Stomach (tissue), 19 donors: ENCODE measurements around the gene GRK3. TPM values are rescaled to one million over a fixed set of nuclear protein-coding genes. Genes with fewer than 3 reads are reported as not detected.
A peak's percentile ranks its signal among the peaks of the same experiment; 100 is the strongest.
"Not testable (repeated sequence)": the region's sequence is repeated elsewhere in the genome, so short reads cannot be mapped to it uniquely, and the experiment has no call there.

Source experiments
- DNase-seq, 2 donors: peaks; one replicate each; pipeline versions ENCODE4 v3.0.0 to v3.0.0-alpha.2; 2013 to 2019
- H3K27ac ChIP-seq, 5 donors: fragments of 200-600 bp in 4 of 5; sonication (generic) in 4 of 5; one replicate each; pipeline ENCODE4 v1.5.1; 2013 to 2019; ENCODE audit warnings: mild to moderate bottlenecking in 1 of 5, moderate library complexity in 1 of 5
- H3K27me3 ChIP-seq, 3 donors: fragments of 200-600 bp; sonication (generic); one replicate each; pipeline ENCODE4 v1.5.1; 2017 to 2019; ENCODE audit warnings: mixed run types in 1 of 3
- H3K36me3 ChIP-seq, 4 donors: fragments of 200-600 bp; sonication (generic); 1 replicate in 3 of 4; 2 replicates in 1 of 4; pipeline ENCODE4 v1.5.1; 2016 to 2019
- H3K4me1 ChIP-seq, 4 donors: fragments of 200-600 bp; sonication (generic); one replicate each; pipeline ENCODE4 v1.5.1; 2016 to 2019
- H3K4me3 ChIP-seq, 4 donors: fragments of 200-600 bp; sonication (generic) in 3 of 4; one replicate each; pipeline ENCODE4 v1.5.1; 2016 to 2019; ENCODE audit warnings: mild to moderate bottlenecking in 1 of 4
- H3K9me3 ChIP-seq, 4 donors: fragments of 200-600 bp; sonication (generic); one replicate each; pipeline ENCODE4 v1.5.1; 2016 to 2019
- EP300 ChIP-seq: sonication (generic); formaldehyde crosslinking; IDR thresholded peaks from one replicate; pipeline ENCODE4 v1.6.1; 2017; ENCODE audit warnings: antibody characterized with exemption
- POLR2A ChIP-seq, 4 donors: fragments of 450-650 bp; IDR thresholded peaks; one replicate each; pipeline ENCODE4 v1.6.1; 2016; ENCODE audit warnings: antibody characterized with exemption in 4 of 4, control low read depth in 2 of 4, mild to moderate bottlenecking in 1 of 4, moderate library complexity in 1 of 4
- POLR2AphosphoS5 ChIP-seq, 3 donors: sonication (generic); formaldehyde crosslinking; IDR thresholded peaks; one replicate each; pipeline ENCODE4 v1.6.1; 2016; ENCODE audit warnings: antibody characterized with exemption in 3 of 3
- WGBS, 5 donors: extraction: QIAGEN DNeasy Blood & Tissue Kit in 3 of 5; methylation state at CpG; one replicate each; pipeline versions ENCODE4 v1.1.5 to v1.1.7; 2013 to 2018; 5-methylcytosine and 5-hydroxymethylcytosine counted together
- intact Hi-C: fragments of 100-400 bp; cut with DNase I; formaldehyde crosslinking; loops from one replicate; pipeline ENCODE4 v1.15.1; 2023; ENCODE audit warnings: low total_unique reads
- long read RNA-seq, 10 donors: transcript quantifications; one replicate each; lab custom pipeline, GENCODE V29; 2026
- polyA plus RNA-seq, 3 donors: library from polyadenylated mRNA; stranded (reverse); fragments of 200-250 nt; gene quantifications; one replicate each; pipeline ENCODE4 v1.2.3, GENCODE V29; 2013
- total RNA-seq, 5 donors: library from RNA; depleted of rRNA; stranded (reverse); fragments of >200 nt; gene quantifications; one replicate each; pipeline versions ENCODE4 v1.1.0 to v1.2.3, GENCODE V29; 2014 to 2016
- TF ChIP-seq, protein P1 (sequence below), 7 experiments: fragments of 450-650 bp in 4 of 7; fragments of 200-600 bp in 3 of 7; sonication (generic) in 3 of 7; IDR thresholded peaks; one replicate each; pipeline ENCODE4 v1.5.1; 2016 to 2019; ENCODE audit warnings: antibody characterized with exemption in 7 of 7, control low read depth in 2 of 7, mild to moderate bottlenecking in 1 of 7
- donor health status: healthy with polysubstance abuse.
- donor health status: Bipolar disorder and iron deficiency.
- donor health status: healthy.

GRK3 gene
- total RNA-seq (10 to 100 TPM in 3 of 5 donors, 1 to 10 TPM in 1, under 1 TPM in 1; 0.87 to 29.5 (median 13.0) TPM), polyA plus RNA-seq (1 to 10 TPM in 2 of 3 donors, under 1 TPM in 1; 0.90 to 1.9 (median 1.4) TPM)
- long read RNA-seq, donor 1 = 0 reads
- long read RNA-seq, donor 2 = 0 reads
- long read RNA-seq, donor 3 = 0 reads
- long read RNA-seq, donor 4 = 0 reads
- long read RNA-seq, donor 5 = 0 reads
- long read RNA-seq, donor 6 = 0 reads
- long read RNA-seq, donor 7 = 0 reads
- long read RNA-seq, donor 8 = 0 reads
- long read RNA-seq, donor 9 = 0 reads
- long read RNA-seq, donor 10 = 0 reads

DNA sequence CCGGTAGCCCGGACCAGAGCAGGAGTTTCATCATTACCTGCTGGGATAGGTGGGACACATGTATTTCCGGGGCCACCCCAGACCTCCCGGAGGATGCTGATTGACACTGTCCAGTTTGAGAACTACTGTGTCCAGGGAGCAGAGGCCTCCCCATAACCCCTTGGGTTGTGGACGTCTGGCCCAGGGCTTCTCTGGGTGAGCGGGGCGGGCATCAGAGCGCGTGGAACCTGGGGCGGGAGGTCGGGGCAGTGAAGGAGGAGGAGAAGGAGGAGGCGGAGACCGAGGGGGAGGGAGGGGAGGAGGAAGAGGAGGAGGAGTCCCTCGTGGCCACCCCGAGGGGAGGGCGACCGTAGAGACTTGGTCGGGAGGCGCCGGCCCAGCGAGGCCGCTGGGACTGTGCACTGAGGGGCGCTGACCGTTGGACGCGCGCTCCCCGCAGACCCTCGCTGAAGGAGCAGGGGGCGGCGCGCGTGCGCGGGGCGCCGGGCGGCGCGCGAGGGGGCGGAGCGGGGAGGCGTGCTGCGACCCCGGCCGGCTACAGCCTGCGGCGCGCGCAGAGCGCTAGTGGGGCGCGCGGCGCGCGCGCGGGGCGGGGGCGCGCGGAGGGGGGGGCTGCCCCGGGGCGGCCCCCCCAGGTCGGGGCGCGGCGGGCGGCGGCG lies at the start of gene GRK3:
Gene GRK3, plus strand, starts transcription at position 356 of the 659 bp plus-strand sequence. CDS start 366 bp downstream, outside the sequence.
- WGBS, 5 donors = 1 to 3% (median 2%) methylated on average over 22 to 73 of the region's 73 CpGs
- no peaks in the 10 kb centered on the region for H3K36me3 ChIP-seq
- peak within 1 kb of the TSS; percentile 77 to 96 (median 90) for H3K4me3 ChIP-seq
- peak within 1 kb of the TSS; percentile 42 to 78 (median 71) for H3K27ac ChIP-seq
- TF ChIP-seq POLR2A (IDR thresholded peaks at IDR 0.05) (no peak), POLR2AphosphoS5 (IDR thresholded peaks at IDR 0.05) (peak in 1 of 3 donors; percentile 22), EP300 (no peak)
- TF ChIP-seq, protein P1, sequence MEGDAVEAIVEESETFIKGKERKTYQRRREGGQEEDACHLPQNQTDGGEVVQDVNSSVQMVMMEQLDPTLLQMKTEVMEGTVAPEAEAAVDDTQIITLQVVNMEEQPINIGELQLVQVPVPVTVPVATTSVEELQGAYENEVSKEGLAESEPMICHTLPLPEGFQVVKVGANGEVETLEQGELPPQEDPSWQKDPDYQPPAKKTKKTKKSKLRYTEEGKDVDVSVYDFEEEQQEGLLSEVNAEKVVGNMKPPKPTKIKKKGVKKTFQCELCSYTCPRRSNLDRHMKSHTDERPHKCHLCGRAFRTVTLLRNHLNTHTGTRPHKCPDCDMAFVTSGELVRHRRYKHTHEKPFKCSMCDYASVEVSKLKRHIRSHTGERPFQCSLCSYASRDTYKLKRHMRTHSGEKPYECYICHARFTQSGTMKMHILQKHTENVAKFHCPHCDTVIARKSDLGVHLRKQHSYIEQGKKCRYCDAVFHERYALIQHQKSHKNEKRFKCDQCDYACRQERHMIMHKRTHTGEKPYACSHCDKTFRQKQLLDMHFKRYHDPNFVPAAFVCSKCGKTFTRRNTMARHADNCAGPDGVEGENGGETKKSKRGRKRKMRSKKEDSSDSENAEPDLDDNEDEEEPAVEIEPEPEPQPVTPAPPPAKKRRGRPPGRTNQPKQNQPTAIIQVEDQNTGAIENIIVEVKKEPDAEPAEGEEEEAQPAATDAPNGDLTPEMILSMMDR (IDR thresholded peaks at IDR 0.05) = no peak
- H3K9me3 ChIP-seq = no peaks in the 10 kb centered on the region
- H3K27me3 ChIP-seq = peaks cover 0 to 31% (median 5%) of the 10 kb centered on the region in 3 donors
- peak; percentile 55 to 88 for DNase-seq
- H3K4me1 ChIP-seq = peaks cover 16 to 36% (median 24%) of the 10 kb centered on the region in 4 donors
- intact Hi-C loops = no loop called here

DNA sequence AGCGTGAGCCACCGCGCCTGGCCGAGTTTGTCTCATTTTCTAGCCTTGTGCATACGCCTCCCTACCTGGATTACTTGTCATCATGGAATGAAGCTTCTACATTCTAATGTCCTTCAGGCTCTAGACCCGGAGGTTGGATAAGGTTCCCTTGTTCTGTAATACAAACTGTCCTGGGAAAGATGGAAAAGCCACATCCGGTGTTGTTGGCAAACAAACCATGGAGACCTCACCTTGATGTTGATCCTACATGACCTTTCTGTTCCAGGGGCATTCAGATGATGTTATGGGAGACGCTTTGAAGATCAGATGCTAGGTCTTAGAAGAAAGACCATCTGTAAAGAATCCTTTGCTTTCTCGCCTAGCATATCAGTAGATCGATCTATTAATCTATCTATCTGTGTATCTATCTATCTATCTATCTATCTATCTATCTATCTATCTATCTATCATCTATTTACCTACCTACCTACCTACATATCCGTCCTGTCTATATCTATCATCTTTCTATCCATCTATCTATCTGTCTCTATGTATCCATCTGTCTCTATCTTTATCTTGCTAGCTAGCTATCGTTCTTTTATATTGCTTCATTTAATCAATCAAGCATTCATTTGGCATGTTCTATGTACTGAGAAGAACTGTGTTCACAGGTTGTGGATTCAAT lies 46.3 kb upstream of the GRK3 start:
- no peaks in the 10 kb centered on the region for H3K27me3 ChIP-seq
- H3K4me1 ChIP-seq = no peaks in the 10 kb centered on the region
- 83 to 89% (median 88%) methylated on average over 12 of the region's 12 CpGs for WGBS, 5 donors
- DNase-seq = no peak
- TF ChIP-seq, protein P1 (IDR thresholded peaks at IDR 0.05) = no peak
- TF ChIP-seq POLR2AphosphoS5 (IDR thresholded peaks at IDR 0.05) = no peak
- no peak for TF ChIP-seq EP300
- TF ChIP-seq POLR2A (IDR thresholded peaks at IDR 0.05) = no peak
- peaks cover 0 to 3% (median 0%) of the 10 kb centered on the region in 4 donors for H3K36me3 ChIP-seq
- H3K9me3 ChIP-seq = no peaks in the 10 kb centered on the region
- intact Hi-C loops = no loop called here
- no peak overlapping the region for H3K4me3 ChIP-seq
- H3K27ac ChIP-seq = no peak overlapping the region

DNA sequence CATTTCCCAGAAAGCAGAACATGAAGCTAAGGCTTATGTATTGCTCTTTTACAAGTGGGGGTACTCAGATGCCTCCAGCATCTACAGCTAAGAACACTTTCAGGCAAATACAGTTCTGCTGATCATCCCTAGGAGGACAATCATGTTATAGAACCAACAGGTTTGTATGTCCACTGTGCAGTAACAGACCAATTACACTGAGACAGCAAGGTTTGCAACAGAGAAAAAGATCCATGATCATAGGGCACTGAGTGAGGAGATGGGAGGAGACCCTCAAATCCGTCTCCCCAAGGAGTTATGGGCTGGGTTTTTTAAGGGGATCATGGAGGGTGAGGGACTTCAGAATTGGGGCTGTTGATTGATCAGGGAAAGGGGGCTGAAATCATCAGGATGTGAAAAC lies 39.1 kb upstream of the GRK3 start:
- 41 to 77% (median 65%) methylated on average over 1 of the region's 1 CpG for WGBS, 5 donors
- no peaks in the 10 kb centered on the region for H3K27me3 ChIP-seq
- peaks cover 0 to 17% (median 9%) of the 10 kb centered on the region in 4 donors for H3K9me3 ChIP-seq
- peaks cover 0 to 3% (median 0%) of the 10 kb centered on the region in 4 donors for H3K36me3 ChIP-seq
- H3K27ac ChIP-seq = no peak overlapping the region
- no peaks in the 10 kb centered on the region for H3K4me1 ChIP-seq
- H3K4me3 ChIP-seq = no peak overlapping the region
- TF ChIP-seq, protein P1 (IDR thresholded peaks at IDR 0.05) = no peak
- no peak for TF ChIP-seq POLR2A (IDR thresholded peaks at IDR 0.05)
- no peak for TF ChIP-seq EP300
- no peak for TF ChIP-seq POLR2AphosphoS5 (IDR thresholded peaks at IDR 0.05)
- intact Hi-C loops = no loop called here
- DNase-seq = no peak

GRCh38 chr22:25525804-25526584 lies 38.5 kb upstream of the GRK3 start:
- peak in 1 of 2 donors; percentile 43 for DNase-seq
- WGBS, 5 donors = 34 to 48% (median 43%) methylated on average over 3 of the region's 3 CpGs
- H3K27ac ChIP-seq, intact Hi-C loops, H3K4me1 ChIP-seq, H3K36me3 ChIP-seq, H3K4me3 ChIP-seq, H3K27me3 ChIP-seq: not testable (repeated sequence)
- peaks cover 0 to 17% (median 9%) of the 10 kb centered on the region in 4 donors for H3K9me3 ChIP-seq

GRCh38 chr22:25527016-25527415 lies 37.5 kb upstream of the GRK3 start:
- peaks cover 0 to 17% (median 9%) of the 10 kb centered on the region in 4 donors for H3K9me3 ChIP-seq
- H3K27me3 ChIP-seq, H3K4me3 ChIP-seq, DNase-seq, H3K36me3 ChIP-seq, H3K27ac ChIP-seq, intact Hi-C loops, H3K4me1 ChIP-seq: not testable (repeated sequence)
- WGBS, 5 donors = 23 to 47% (median 33%) methylated on average over 1 of the region's 1 CpG

DNA sequence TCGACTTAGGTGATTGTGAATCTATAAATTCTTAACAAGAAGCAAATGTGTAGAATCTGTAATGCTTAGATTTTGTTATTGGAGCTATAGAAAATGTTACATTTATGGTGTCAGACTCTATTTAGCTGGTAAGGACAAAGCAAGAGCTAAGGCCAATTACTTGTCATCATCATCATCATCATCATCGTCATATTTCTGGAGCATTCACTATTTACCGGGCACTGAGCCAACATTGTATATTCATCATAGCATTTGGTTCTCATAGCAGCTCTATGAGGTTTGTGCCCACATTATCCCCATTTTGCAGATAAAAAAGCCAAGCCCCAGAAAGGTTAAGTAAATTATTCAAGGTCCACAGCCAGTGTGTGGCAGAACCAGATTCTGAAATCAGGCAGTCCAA lies 36.4 kb upstream of the GRK3 start:
- H3K4me1 ChIP-seq, H3K36me3 ChIP-seq, H3K27ac ChIP-seq, DNase-seq, H3K4me3 ChIP-seq, H3K27me3 ChIP-seq, intact Hi-C loops: not testable (repeated sequence)
- H3K9me3 ChIP-seq = peaks cover 0 to 17% (median 9%) of the 10 kb centered on the region in 4 donors
- WGBS, 5 donors = 78 to 85% (median 82%) methylated on average over 3 of the region's 3 CpGs

GRCh38 chr22:25529059-25529458 lies 35.4 kb upstream of the GRK3 start:
- H3K4me3 ChIP-seq, H3K4me1 ChIP-seq, H3K36me3 ChIP-seq, DNase-seq, intact Hi-C loops, H3K27ac ChIP-seq, H3K27me3 ChIP-seq: not testable (repeated sequence)
- H3K9me3 ChIP-seq = peaks cover 0 to 17% (median 9%) of the 10 kb centered on the region in 4 donors
- 69 to 88% (median 76%) methylated on average over 1 of the region's 1 CpG for WGBS, 5 donors
